DMS114 treated with DMSO at 0.1 percent for 48 hours (cell line): ENCODE measurements around the gene RPN2.

Experiments
- DNase-seq: peaks from one replicate; lab custom pipeline; 2025; ENCODE audit not compliant: unreplicated experiment; lab: John Stamatoyannopoulos, UW

Gene RPN2

GRCh38 chr20:37288091-37288490 is 109.0 kb downstream of the RPN2 start:
- DNase-seq = no peak

- no peak for DNase-seq
These were observed 111.2 kb downstream of the RPN2 start for GRCh38 chr20:37290158-37290810.
